GF-D8 (cell line): Measurements from ENCODE around the gene BLVRB.
"Not testable (repeated sequence)": the region's sequence is repeated elsewhere in the genome, so short reads cannot be mapped to it uniquely, and the experiment has no call there.

Experiments
- DNase-seq: peaks from one replicate; lab custom pipeline; 2025; lab: John Stamatoyannopoulos, UW

The BLVRB gene

GRCh38 chr19:40449506-40449905 lies 16.0 kb downstream of the BLVRB start:
- DNase-seq, result no peak

- no peak for DNase-seq
These were observed 19.2 kb downstream of the BLVRB start for GRCh38 chr19:40446263-40446784.

- no peak for DNase-seq
These were observed 19.7 kb downstream of the BLVRB start for GRCh38 chr19:40445780-40446262.

DNA sequence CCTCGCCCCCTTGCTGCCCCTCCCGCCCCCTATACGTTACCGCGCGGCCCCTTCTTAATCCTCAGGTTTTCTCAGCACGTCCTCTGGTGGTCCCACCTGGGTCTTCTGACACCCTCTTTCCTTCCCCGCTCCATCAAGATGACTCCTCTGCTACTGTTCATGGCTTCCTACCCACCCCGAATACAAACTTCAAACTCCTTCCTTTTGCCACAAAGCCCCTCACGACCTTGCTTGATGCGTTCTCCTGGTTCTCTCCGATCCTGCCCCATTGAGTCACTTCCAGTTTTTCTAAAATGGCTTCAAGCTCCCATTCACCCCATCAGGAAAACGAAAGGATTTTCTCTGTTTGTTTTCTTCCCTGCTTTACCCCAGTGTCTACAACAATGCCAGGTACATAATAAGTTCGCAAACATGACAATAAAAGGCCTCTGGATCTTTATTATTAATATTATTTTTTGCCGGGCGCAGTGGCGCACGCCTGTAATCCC lies 20.7 kb downstream of the BLVRB start:
- no peak for DNase-seq

GRCh38 chr19:40444000-40444824 lies 21.3 kb downstream of the BLVRB start, which contains the start of gene SERTAD3:
Gene SERTAD3 (minus strand): TSS chr19:40444335. CDS start chr19:40442080, 2,255 bp downstream.
- peak; percentile 80 for DNase-seq

DNA sequence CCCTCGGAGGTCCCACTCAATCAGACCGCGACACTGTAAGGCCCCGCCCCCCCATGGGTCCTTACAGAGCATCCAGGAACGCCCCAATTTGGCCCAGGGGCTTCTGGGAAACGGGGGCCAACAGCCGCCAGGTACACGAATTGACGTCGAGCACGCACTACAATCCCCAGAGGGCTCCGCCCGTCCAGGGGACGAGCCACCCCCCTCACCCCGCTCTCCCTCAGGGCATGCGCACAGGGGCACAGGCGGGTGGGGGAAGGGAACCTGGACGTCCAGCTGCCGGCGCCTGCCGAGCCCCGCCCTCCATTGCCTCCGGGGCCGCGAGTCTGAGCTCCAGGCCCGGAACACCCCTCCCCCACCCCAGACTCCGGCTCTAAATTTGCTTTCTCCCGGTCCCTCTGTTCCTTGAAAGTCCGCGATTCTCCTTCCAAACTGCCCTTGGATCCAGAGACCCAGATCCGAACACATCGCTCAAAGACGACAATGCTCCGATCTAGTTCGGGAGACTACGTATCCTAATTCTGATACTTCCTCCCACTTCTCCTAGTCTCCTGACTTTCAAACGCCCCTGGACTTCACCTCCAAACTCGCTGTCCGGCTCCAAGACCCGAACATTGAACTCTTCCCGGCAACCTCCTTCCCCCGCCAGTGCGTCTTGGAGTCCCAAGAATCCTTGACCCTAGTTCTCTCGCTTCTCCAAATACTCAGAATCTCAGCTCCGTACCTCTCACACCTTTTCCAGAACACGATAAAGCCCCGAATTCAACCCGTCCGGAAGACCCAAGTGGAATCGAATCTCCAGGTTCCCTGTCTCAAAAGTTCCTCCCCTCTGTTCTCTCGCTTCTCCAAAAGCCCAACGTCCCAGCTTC lies 22.2 kb downstream of the BLVRB start:
- DNase-seq, result peak; percentile 99

- DNase-seq, result no peak
These were observed 23.0 kb downstream of the BLVRB start for GRCh38 chr19:40442328-40443130.

- no peak for DNase-seq
These were observed 23.8 kb downstream of the BLVRB start for GRCh38 chr19:40441719-40442253.

DNA sequence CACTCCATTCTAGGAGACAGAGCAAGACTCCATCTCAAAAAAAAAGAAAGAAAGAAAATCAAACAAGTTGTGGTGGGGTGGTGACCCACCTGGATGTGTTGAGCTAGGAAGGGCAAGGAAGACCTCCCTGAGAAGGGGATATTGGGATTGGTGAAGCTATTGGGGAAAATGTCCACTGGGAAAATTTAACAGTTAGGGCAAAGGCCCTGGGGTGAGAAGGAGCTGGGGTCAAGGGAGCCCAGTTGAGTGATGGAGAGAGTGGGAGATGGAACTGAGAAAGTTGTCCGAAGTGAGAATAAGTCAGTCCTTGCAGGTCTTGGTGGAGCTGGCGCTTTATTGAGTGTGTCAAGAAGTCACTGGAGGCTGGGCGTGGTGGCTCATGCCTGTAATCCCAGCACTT lies 27.3 kb downstream of the BLVRB start:
- no peak for DNase-seq

DNA sequence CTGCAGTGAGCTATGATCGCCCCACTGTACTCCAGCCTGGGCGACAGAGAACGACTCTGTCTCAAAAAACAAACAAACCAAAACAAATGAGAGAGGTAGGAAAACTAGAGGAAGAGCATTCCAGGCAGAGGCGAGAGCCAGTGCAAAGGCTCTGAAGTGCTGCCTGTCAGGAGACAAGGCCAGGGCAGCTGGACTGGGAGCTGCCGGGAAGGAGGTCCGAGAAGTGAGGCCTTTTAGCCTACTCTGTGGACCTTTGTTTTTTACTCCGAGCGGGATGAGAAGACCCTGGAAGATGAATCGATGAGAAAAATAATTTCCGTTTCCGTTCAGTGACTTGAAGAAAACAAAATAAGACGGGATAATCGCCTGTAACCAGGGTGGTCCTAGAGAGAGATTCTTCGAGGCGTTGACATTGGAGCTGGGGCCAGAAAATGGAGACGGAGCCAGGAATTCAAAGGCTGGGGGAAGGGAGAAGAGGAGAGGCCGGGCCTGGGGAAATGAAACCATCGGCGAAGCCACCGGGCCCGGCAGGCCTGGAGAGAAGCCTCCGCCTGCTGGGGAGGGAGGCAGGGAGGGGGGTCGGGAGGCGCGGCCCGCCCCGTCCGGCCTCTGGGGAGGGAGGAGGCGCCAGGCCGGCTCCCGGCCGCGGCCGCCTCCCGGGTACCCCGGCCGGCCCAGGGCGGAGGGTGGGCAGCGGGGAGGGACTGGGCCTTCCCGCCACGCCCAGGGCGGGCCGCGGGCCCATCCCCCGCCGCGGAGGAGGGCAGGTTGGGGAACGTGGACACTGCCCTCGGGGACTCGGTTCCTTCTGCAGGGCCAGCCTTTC lies 31.9 kb downstream of the BLVRB start:
- DNase-seq, result peak; percentile 16

GRCh38 chr19:40432760-40433159 lies 32.8 kb downstream of the BLVRB start:
- DNase-seq, result not testable (repeated sequence)

DNA sequence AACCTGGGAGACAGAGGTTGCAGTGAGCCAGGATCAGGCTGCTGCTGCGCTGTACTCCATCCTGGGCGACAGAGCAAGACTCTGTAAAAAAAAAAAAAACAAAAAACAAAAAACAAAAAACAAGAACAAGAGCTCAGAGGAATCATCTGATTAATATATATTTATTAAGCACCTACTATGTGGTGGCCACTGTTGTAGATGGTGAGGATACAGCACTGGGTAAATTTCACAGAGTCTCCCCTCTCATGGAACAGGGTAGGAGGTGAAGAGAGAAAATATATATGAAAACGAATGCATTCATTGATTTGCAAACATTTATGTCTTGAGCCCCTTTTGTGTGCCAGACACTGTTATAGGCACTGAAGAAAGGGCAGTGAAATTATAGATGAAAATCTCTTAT lies 33.8 kb downstream of the BLVRB start:
- no peak for DNase-seq

- DNase-seq, result not testable (repeated sequence)
These were observed 35.3 kb downstream of the BLVRB start for GRCh38 chr19:40430242-40430641.

- not testable (repeated sequence) for DNase-seq
These were observed 37.3 kb downstream of the BLVRB start for GRCh38 chr19:40428197-40428596.

DNA sequence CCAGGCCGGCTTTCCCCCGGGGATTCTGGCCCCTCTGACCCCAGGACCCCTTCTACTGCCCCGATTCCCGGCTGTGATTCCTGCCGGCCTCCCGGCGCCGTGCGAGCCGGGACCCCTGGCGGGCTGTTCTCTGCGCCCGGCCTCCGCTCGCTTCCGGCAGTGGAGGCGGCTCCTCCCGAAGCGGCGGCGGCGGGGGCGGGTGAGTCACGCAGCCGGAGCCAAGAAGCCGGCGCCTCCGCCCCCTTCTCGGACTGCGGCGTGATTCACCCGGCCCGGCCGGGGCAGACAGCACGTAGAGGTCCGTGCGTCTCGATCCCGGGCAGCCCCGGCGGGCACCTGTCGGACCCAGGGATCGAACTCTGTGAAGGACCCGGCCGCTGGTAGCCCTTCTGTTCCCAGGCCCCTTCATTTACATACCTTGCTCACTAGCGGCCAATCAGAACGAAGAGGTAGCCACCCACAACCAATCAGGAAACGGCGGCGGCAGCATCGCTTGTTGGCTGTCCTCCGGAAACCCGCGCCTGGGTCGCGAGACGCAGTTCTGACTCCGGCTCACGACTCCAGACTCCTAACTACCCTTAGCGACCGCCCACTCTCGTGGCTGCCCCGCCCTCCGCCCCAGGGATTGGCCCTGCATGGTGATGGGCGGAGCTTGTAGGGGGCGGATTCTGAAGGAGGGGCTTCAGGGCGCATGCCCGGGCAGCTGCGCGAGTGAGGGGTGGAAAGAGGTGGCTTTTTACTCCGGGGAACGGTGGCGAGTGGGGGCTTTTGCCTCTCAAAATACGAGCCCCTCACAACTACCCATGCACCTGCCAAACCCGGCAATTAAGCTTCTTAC lies 39.9 kb downstream of the BLVRB start, which contains the start of gene SERTAD1:
TSS of gene SERTAD1 (minus strand) at position 543 of the 838 bp plus-strand sequence. CDS start 2,446 bp downstream, outside the sequence.
- DNase-seq, result peak; percentile 98

GRCh38 chr19:40424637-40425449 lies 40.7 kb downstream of the BLVRB start:
- no peak for DNase-seq

GRCh38 chr19:40423938-40424337 lies 41.6 kb downstream of the BLVRB start:
- no peak for DNase-seq
